LNCaP clone FGC (cell line): ENCODE data around the gene APOA4.

Experiments used
- DNase-seq: peaks from one replicate; pipeline ENCODE4 v3.0.0-alpha.2; 2011; ENCODE audit warnings: low read depth
- H3K4me3 ChIP-seq: 2 replicates; pipeline ENCODE4 v1.5.1; 2011; ENCODE audit warnings: mild to moderate bottlenecking, low read depth, low read length, control low read depth
- CTCF ChIP-seq: IDR thresholded peaks from 2 replicates; pipeline ENCODE4 v1.5.1; 2012; ENCODE audit warnings: mild to moderate bottlenecking; ENCODE audit not compliant: control insufficient read depth, insufficient read depth; ENCODE audit errors: extremely low read depth

The APOA4 gene

DNA sequence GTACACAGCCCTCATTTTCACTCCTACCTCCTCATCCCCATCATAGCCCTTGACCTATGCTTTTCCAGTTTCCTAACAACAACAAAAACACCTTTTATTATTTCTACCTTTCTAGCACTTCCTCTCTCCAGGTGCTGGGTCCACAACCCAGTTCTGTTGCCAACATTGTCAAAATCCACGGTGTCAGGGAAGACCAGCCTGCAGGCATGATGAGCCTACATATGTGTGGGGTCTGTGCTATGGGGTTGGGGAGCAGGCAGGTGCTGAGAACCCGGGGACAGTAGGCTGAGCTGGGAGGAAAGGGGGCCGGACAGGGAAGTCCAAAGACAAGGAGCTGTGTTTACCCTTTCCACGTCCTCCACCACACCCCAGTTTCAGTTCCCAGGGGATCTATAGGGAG, 34.6 kb downstream of the APOA4 start:
- DNase-seq, result no peak
- H3K4me3 ChIP-seq, result peak overlapping the region; percentile 78
- TF ChIP-seq CTCF, result no peak

- TF ChIP-seq CTCF, result no peak
- no peak for DNase-seq
- peak within 1 kb of the TSS; percentile 78 for H3K4me3 ChIP-seq
Measured at GRCh38 chr11:116787786-116788486, 35.2 kb downstream of the APOA4 start, which contains the start of gene ZPR1. TSS of gene ZPR1 (minus strand) at chr11:116788023. CDS start at chr11:116787990, 33 bp downstream.

GRCh38 chr11:116787436-116787785, 35.7 kb downstream of the APOA4 start:
- no peak for TF ChIP-seq CTCF
- DNase-seq, result no peak
- H3K4me3 ChIP-seq, result peak overlapping the region; percentile 78

GRCh38 chr11:116786966-116787365, 36.1 kb downstream of the APOA4 start:
- DNase-seq, result no peak
- peak overlapping the region; percentile 78 for H3K4me3 ChIP-seq
- TF ChIP-seq CTCF, result no peak

DNA sequence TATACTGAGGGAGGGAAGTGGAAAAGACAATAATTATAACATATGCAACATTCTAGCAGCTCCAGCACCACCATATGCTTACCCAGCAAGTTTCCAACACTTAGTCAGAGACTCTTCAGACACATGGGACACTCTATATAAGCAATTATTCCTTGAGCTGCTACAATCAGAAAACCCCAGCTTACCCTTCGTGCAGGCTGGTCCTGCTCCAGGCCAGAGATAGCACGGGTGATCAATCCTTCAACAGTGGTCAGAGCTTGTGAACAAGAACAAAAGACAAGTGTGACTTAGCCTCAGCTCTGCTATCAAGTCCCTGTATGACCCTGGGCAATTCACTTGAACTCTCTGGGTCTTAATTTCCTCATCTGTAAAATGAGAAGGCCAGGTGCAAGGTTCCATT, 36.8 kb downstream of the APOA4 start:
- TF ChIP-seq CTCF, result no peak
- DNase-seq, result no peak
- H3K4me3 ChIP-seq, result no peak overlapping the region; the same call in 1 of the 2 replicates

DNA sequence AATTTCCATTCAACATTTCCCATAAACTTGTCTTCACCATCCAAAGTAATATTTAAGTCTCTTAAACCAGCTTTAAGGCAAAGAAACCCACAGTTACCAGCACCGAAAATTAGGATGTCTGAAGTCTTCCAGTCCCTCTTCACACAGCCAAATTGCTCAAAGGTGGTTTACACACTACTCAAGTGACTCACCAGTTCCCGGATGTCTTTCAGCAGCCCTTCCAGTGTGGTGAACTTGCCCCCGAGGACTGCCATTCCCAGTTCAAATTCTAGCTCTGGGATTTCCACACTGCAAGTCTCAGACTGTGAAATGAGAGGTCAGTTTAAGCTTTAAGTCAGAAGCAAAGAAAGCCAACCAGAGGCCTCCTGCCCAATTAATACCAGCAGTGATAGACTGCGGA, 40.4 kb downstream of the APOA4 start:
- H3K4me3 ChIP-seq, result no peak overlapping the region
- TF ChIP-seq CTCF, result no peak
- no peak for DNase-seq

DNA sequence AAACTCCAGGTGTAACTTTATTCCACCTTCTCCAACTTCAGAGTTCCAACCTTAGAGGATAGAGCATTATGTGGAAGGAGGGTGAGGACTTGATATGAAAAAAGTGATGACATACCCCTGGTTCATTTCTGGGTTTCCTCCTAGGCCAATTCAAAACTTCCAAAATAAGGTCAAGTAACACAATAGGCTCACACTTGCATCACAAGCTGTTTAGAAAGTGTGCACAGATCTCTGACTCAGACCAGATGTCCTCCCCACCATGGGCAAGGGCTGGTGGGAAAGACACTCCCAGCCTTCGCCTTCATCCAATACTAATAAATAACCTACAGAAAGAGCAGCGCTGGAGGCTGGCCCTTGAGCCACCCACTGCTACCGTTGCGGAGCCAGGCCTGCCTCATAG, 44.5 kb downstream of the APOA4 start:
- H3K4me3 ChIP-seq, result no peak overlapping the region
- no peak for DNase-seq
- no peak for TF ChIP-seq CTCF
